IMR-90 (cell line): ENCODE results near the gene STRADA. TPM values are rescaled to one million over a fixed set of nuclear protein-coding genes. Genes with fewer than 3 reads are reported as not detected.

Experiments
- ATAC-seq: fragments of 200-7000 bp; cut with Tn5 transposase; 2 replicates; pipeline ENCODE4 v1.9.1; 2020; ENCODE audit warnings: low read depth, mild to moderate bottlenecking, moderate library complexity
- BruUV-seq: library from RNA; stranded (reverse); fragments of 400-500 nt; replicated peaks from 2 replicates; lab custom pipeline; 2021; lab: Mats Ljungman, UMichigan
- CTCF ChIA-PET: fragments of 300-600 bp; formaldehyde crosslinking; extraction: SDS; loops from one replicate; lab custom pipeline; 2021; ENCODE audit warnings: antibody characterized with exemption; lab: Yijun Ruan, JAX
- POLR2A ChIA-PET: fragments of 300-600 bp; sonication (Branson Sonifier 250); formaldehyde crosslinking; loops from one replicate; lab custom pipeline; 2022; ENCODE audit warnings: antibody characterized with exemption; ENCODE audit not compliant: unreplicated experiment; lab: Charles Lee
- DNase-seq: peaks from one replicate; pipeline ENCODE4 v3.0.0; 2013
- H2AFZ ChIP-seq: replicated peaks from 2 replicates; pipeline ENCODE3; 2013; ENCODE audit warnings: low read length, mild to moderate bottlenecking; ENCODE audit not compliant: poor library complexity
- H2AK5ac ChIP-seq: 2 replicates; pipeline ENCODE4 v1.6.1; 2013; ENCODE audit warnings: low read depth, low read length, inconsistent platforms
- H2AK9ac ChIP-seq: replicated peaks from 2 replicates; pipeline ENCODE3; 2013; ENCODE audit warnings: mild to moderate bottlenecking, low read depth, low read length, moderate library complexity; ENCODE audit not compliant: poor library complexity
- H2BK120ac ChIP-seq: 2 replicates; pipeline ENCODE4 v1.6.1; 2013; ENCODE audit warnings: low read depth, low read length, inconsistent platforms
- H2BK15ac ChIP-seq: 3 replicates; pipeline ENCODE4 v1.6.1; 2013; ENCODE audit warnings: low read depth, low read length, inconsistent platforms
- H2BK20ac ChIP-seq: 2 replicates; pipeline ENCODE4 v1.6.1; 2013; ENCODE audit warnings: low read depth, mild to moderate bottlenecking, inconsistent platforms, low read length, moderate library complexity
- H2BK5ac ChIP-seq: 2 replicates; pipeline ENCODE4 v1.6.1; 2013; ENCODE audit warnings: mild to moderate bottlenecking, low read depth, low read length, inconsistent platforms; ENCODE audit not compliant: poor library complexity, severe bottlenecking
- H3K14ac ChIP-seq: replicated peaks from 2 replicates; pipeline ENCODE4 v1.6.1; 2013; ENCODE audit warnings: low read depth, low read length, inconsistent platforms
- H3K18ac ChIP-seq: 2 replicates; pipeline ENCODE4 v1.6.1; 2013; ENCODE audit warnings: low read depth, low read length, control low read depth
- H3K23ac ChIP-seq: 2 replicates; pipeline ENCODE4 v1.6.1; 2013; ENCODE audit warnings: low read depth, low read length, inconsistent platforms
- H3K27ac ChIP-seq: 2 replicates; pipeline ENCODE4 v1.5.1; 2013; ENCODE audit warnings: mild to moderate bottlenecking, control low read depth, low read length; ENCODE audit not compliant: insufficient read depth
- H3K27me3 ChIP-seq: 2 replicates; pipeline ENCODE4 v1.6.1; 2013; ENCODE audit warnings: low read length; ENCODE audit not compliant: control insufficient read depth, insufficient read depth
- H3K36me3 ChIP-seq: 2 replicates; pipeline ENCODE4 v1.6.1; 2013; ENCODE audit warnings: low read length, mixed read lengths; ENCODE audit not compliant: control insufficient read depth, insufficient read depth
- H3K4ac ChIP-seq: 2 replicates; pipeline ENCODE4 v1.6.1; 2013; ENCODE audit warnings: low read depth, low read length, inconsistent platforms
- H3K4me1 ChIP-seq: 2 replicates; pipeline ENCODE4 v1.6.1; 2013; ENCODE audit warnings: low read length, mixed read lengths; ENCODE audit not compliant: control insufficient read depth, insufficient read depth
- H3K4me2 ChIP-seq: 2 replicates; pipeline ENCODE4 v1.6.1; 2013; ENCODE audit warnings: low read depth, mild to moderate bottlenecking, control low read depth, low read length, moderate library complexity
- H3K4me3 ChIP-seq: 2 replicates; pipeline ENCODE4 v1.5.1; 2013; ENCODE audit warnings: low read depth, mild to moderate bottlenecking, control low read depth, low read length, moderate library complexity; ENCODE audit not compliant: insufficient read depth
- H3K56ac ChIP-seq: 2 replicates; pipeline ENCODE4 v1.6.1; 2013; ENCODE audit warnings: low read length, inconsistent platforms; ENCODE audit not compliant: insufficient read depth; ENCODE audit errors: extremely low read depth
- H3K79me1 ChIP-seq, 2 experiments: 2 replicates each; pipeline ENCODE4 v1.6.1; 2013; ENCODE audit warnings: low read length in 2 of 2, inconsistent platforms in 1 of 2, low read depth in 1 of 2
- H3K9ac ChIP-seq: 2 replicates; pipeline ENCODE4 v1.6.1; 2013; ENCODE audit warnings: low read depth, low read length, control low read depth
- H3K9me1 ChIP-seq: 2 replicates; pipeline ENCODE4 v1.6.1; 2013; ENCODE audit warnings: low read length, inconsistent platforms; ENCODE audit not compliant: insufficient read depth
- H3K9me3 ChIP-seq: 2 replicates; pipeline ENCODE4 v1.6.1; 2013; ENCODE audit warnings: low read length; ENCODE audit not compliant: control insufficient read depth, insufficient read depth
- H4K20me1 ChIP-seq: 2 replicates; pipeline ENCODE4 v1.6.1; 2013; ENCODE audit warnings: low read length, inconsistent platforms; ENCODE audit not compliant: insufficient read depth
- H4K5ac ChIP-seq: 2 replicates; pipeline ENCODE4 v1.6.1; 2013; ENCODE audit warnings: mild to moderate bottlenecking, low read depth, low read length, control low read depth
- H4K8ac ChIP-seq, 2 experiments: 2 replicates each; pipeline ENCODE4 v1.6.1; 2013; ENCODE audit warnings: low read depth in 2 of 2, low read length in 2 of 2, control low read depth in 1 of 2, inconsistent platforms in 1 of 2
- H4K91ac ChIP-seq: 2 replicates; pipeline ENCODE4 v1.6.1; 2013; ENCODE audit warnings: low read depth, low read length, inconsistent platforms; ENCODE audit not compliant: insufficient read depth
- CEBPB ChIP-seq: IDR thresholded peaks from 2 replicates; pipeline ENCODE4 v1.6.1; 2012; ENCODE audit warnings: low read depth, low read length, improper control_type of control experiment
- CHD1 ChIP-seq: IDR thresholded peaks from 2 replicates; pipeline ENCODE4 v1.6.1; 2012; ENCODE audit warnings: low read depth, low read length, improper control_type of control experiment
- ELK1 ChIP-seq: fragments of 150-350 bp; IDR thresholded peaks from 2 replicates; pipeline ENCODE4 v1.6.1; 2016; ENCODE audit warnings: low read depth, mild to moderate bottlenecking, low read length, moderate library complexity, borderline replicate concordance
- FOS ChIP-seq: fragments of 150-350 bp; IDR thresholded peaks from 2 replicates; pipeline ENCODE4 v1.6.1; 2016; ENCODE audit warnings: low read depth, low read length
- MXI1 ChIP-seq: IDR thresholded peaks from 2 replicates; pipeline ENCODE4 v1.6.1; 2012; ENCODE audit warnings: low read depth, mild to moderate bottlenecking, low read length, moderate library complexity, borderline replicate concordance
- NFE2L2 ChIP-seq: fragments of 150-350 bp; IDR thresholded peaks from 2 replicates; pipeline ENCODE4 v1.6.1; 2016; ENCODE audit warnings: low read depth, mild to moderate bottlenecking, low read length
- POLR2A ChIP-seq: IDR thresholded peaks from 2 replicates; pipeline ENCODE4 v1.6.1; 2012; ENCODE audit warnings: mild to moderate bottlenecking, low read depth, low read length
- RAD21 ChIP-seq: IDR thresholded peaks from 2 replicates; pipeline ENCODE4 v1.6.1; 2012; ENCODE audit warnings: low read length, improper control_type of control experiment
- RCOR1 ChIP-seq: IDR thresholded peaks from 2 replicates; pipeline ENCODE4 v1.6.1; 2012; ENCODE audit warnings: mild to moderate bottlenecking, low read length, improper control_type of control experiment; ENCODE audit not compliant: insufficient replicate concordance
- RFX5 ChIP-seq: IDR thresholded peaks from 2 replicates; pipeline ENCODE4 v1.8.0; 2012; ENCODE audit warnings: low read depth, mild to moderate bottlenecking, low read length, moderate library complexity
- WGBS, 2 experiments: methylation state at CpG; one replicate each; pipeline versions ENCODE4 v1.1.5 to v1.1.7; 2013; ENCODE audit warnings: missing lambda C conversion rate in 2 of 2; ENCODE audit not compliant: insufficient read length in 1 of 2; ENCODE audit errors: extremely low coverage in 2 of 2; 5-methylcytosine and 5-hydroxymethylcytosine counted together
- dilution Hi-C: fragments of 300-500 bp; cut with HindIII; formaldehyde crosslinking; loops from one replicate; pipeline ENCODE4 v1.14.3; 2018; ENCODE audit warnings: low sequenced_read_pairs; ENCODE audit not compliant: unreplicated experiment
- in situ Hi-C: fragments of 300-500 bp; cut with MboI; formaldehyde crosslinking; loops from 3 replicates; pipeline ENCODE4 v1.14.3; 2019; ENCODE audit warnings: low sequenced_read_pairs, inconsistent platforms, mixed read lengths
- intact Hi-C: fragments of 100-400 bp; cut with micrococcal nuclease; formaldehyde crosslinking; loops from 2 replicates; pipeline ENCODE4 v1.10.0; 2022
- polyA plus RNA-seq, 3 experiments: library from polyadenylated mRNA; depleted of rRNA; stranded (reverse); fragments of >200 nt; gene quantifications; 2 replicates each; pipeline ENCODE4 v1.2.3, GENCODE V29; 2012; ENCODE audit warnings: low replicate concordance in 1 of 3
- total RNA-seq: library from RNA; depleted of rRNA; stranded (reverse); fragments of >200 nt; gene quantifications from 2 replicates; pipeline ENCODE4 v1.2.3, GENCODE V29; 2012

STRADA gene
- total and polyA plus RNA-seq, 2 of the 4 experiments (the other 2 are of a cell fraction): 19.9 to 30.9 TPM

GRCh38 chr17:63752707-63753106 lies 11.1 kb upstream of the STRADA start:
- dilution Hi-C loops: no loop called here

More at GRCh38 chr17:63752707-63753106, 11.1 kb upstream of the STRADA start:
- BruUV-seq: no TSS peak
- H3K9me1 ChIP-seq: no peaks in the 10 kb centered on the region; the same call in 1 of the 2 replicates
- WGBS, 2 experiments: no CpG with 5 or more reads among the region's 1 CpG
- TF ChIP-seq RAD21 (no peak), POLR2A (no peak), RFX5 (no peak), CEBPB (no peak), RCOR1 (no peak), MXI1 (no peak), NFE2L2 (no peak), ELK1 (no peak), CHD1 (no peak), FOS (no peak)
- peaks cover 7 to 10% of the 10 kb centered on the region in 2 experiments for H3K79me1 ChIP-seq
- ATAC-seq (no peak), DNase-seq (no peak)
- H2AK5ac ChIP-seq: no peak overlapping the region
- no peak overlapping the region for H4K5ac ChIP-seq
- intact Hi-C loops: no loop called here
- H4K91ac ChIP-seq: no peak overlapping the region
- H3K4ac ChIP-seq: no peak overlapping the region
- H4K8ac ChIP-seq: no peak overlapping the region
- H3K18ac ChIP-seq: no peak overlapping the region
- no peak overlapping the region for H2BK120ac ChIP-seq
- H3K14ac ChIP-seq: no peak overlapping the region
- no peaks in the 10 kb centered on the region for H3K9me3 ChIP-seq
- no peak overlapping the region for H3K56ac ChIP-seq
- H3K4me3 ChIP-seq: no peak overlapping the region
- H2AFZ ChIP-seq: no peak overlapping the region
- H3K27ac ChIP-seq: no peak overlapping the region
- H2AK9ac ChIP-seq: no peak overlapping the region
- no peak overlapping the region for H2BK5ac ChIP-seq
- peaks cover 48% of the 10 kb centered on the region for H3K36me3 ChIP-seq
- no peak overlapping the region for H3K23ac ChIP-seq
- no peak overlapping the region for H2BK15ac ChIP-seq
- H4K20me1 ChIP-seq: no peaks in the 10 kb centered on the region
- in situ Hi-C loops: no loop called here
- H3K9ac ChIP-seq: no peak overlapping the region
- H3K4me1 ChIP-seq: no peaks in the 10 kb centered on the region
- no peaks in the 10 kb centered on the region for H3K27me3 ChIP-seq
- CTCF ChIA-PET: interaction anchor here (0.7 to 1.2 kb wide), 2 partner anchors 82 to 292 kb away, joined by 3 read pairs; no protein-coding TSS in a partner anchor
- H3K4me2 ChIP-seq: no peak overlapping the region
- H2BK20ac ChIP-seq: no peak overlapping the region
- POLR2A ChIA-PET: no interaction called here
